Left cardiac atrium (tissue), 4 donors: ENCODE results near the gene LPP. TPM values are rescaled to one million over a fixed set of nuclear protein-coding genes. Genes with fewer than 3 reads are reported as not detected.

Experiments
- ATAC-seq, 2 donors: fragments of 200-7000 bp; cut with Tn5 transposase; one replicate each; pipeline ENCODE4 v1.9.1; 2020; ENCODE audit warnings: mild to moderate bottlenecking in 2 of 2, moderate library complexity in 2 of 2
- DNase-seq: peaks from one replicate; pipeline ENCODE4 v3.0.0-alpha.2; 2020
- intact Hi-C, 2 donors: fragments of 100-400 bp; cut with DNase I; formaldehyde crosslinking; loops; one replicate each; pipeline versions ENCODE4 v1.14.1 to v1.15.1; 2022 to 2023
- total RNA-seq, 2 donors: library from RNA; stranded (reverse); fragmentation: NEBNext Ultra II Directional; extraction: Animal tissue kit (Norgen Biotek cat#: 25700); gene quantifications; one replicate each; pipeline ENCODE4 v1.2.1, GENCODE V29; 2021
- donor health status: DM: no; HTN: yes; CAD: no.
- donor health status: DM: no; HTN: yes; CAD: no; lungs with severe emphysema.
- donor health status: DM: yes; HTN: yes; CAD: no.
- donor health status: Dilated cardiomyopathy.

Gene LPP
- total RNA-seq, 2 donors from 2014 or later = 152 to 181 TPM

- DNase-seq (no peak), ATAC-seq (no peak)
- intact Hi-C loops = no loop called here
These were observed 197.7 kb downstream of the LPP start for GRCh38 chr3:188351648-188352047.

GRCh38 chr3:188352196-188352927, 198.4 kb downstream of the LPP start:
- DNase-seq (no peak), ATAC-seq (peak in 1 of 2 donors; percentile 15)
- intact Hi-C loops = no loop called here

- ATAC-seq (no peak), DNase-seq (no peak)
- intact Hi-C loops = no loop called here
These were observed 199.5 kb downstream of the LPP start for GRCh38 chr3:188353426-188353825.

DNA sequence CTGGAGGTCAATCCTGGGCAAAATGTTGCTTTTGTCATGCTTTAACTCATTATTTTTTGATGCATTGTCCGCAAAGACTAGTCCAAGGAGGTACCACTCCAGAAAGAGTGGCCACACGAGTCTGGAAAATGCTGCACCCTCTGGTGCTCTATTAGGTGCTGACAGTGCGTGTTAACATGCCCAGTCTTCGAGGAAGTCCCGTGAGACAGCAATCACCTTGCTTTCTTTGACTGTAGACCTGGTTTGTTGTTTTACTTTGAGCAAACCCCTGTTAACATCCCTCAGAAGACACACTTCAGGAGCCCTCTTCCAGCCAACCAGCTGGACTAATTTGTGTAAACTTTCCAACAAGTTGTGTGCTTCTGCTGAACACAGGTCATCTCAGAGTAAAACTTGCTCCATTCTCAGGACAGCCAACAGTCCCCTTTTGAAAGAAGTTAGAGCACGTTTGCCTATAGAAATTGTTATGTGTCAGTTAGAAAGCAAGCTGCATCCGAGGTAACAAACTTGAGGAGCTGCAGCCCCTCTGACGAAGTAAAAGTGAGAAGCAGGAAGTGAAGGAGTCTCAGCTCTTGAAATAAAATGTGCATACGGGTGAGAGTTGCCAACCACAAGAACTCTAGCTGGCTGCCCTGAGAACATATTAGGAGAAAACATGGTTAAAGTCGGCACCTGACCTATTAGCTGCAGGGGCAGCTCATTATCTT, 205.0 kb downstream of the LPP start:
- intact Hi-C loops = no loop called here
- ATAC-seq = no peak
- DNase-seq = no peak

GRCh38 chr3:188360364-188360881, 206.5 kb downstream of the LPP start:
- intact Hi-C loops = no loop called here
- DNase-seq (no peak), ATAC-seq (no peak)

- no peak for ATAC-seq
- intact Hi-C loops = no loop called here
- DNase-seq = no peak
These were observed 207.9 kb downstream of the LPP start for GRCh38 chr3:188361888-188362287.

DNA sequence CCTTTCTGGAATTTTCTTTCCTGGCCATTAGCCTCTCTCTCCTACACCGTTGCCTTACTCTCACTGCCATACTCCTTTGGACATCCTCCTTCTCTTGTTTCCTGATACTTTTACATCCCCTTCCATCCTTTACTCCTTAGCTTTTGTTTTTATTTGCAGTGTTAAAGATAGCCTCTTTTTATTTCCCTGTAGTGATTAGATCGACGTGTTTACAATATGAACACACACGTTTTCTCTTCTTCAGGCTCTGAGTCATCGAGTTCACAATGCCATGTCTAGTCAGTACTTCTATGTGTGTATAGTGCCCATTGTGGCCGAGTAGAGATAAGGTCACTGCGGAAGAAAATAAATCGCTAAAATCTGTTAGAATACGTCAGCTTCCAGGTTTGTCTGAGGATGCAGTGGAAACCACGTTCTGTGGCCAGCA, 208.5 kb downstream of the LPP start:
- DNase-seq (no peak), ATAC-seq (peak in 1 of 2 donors; percentile 45)
- intact Hi-C loops = no loop called here

DNA sequence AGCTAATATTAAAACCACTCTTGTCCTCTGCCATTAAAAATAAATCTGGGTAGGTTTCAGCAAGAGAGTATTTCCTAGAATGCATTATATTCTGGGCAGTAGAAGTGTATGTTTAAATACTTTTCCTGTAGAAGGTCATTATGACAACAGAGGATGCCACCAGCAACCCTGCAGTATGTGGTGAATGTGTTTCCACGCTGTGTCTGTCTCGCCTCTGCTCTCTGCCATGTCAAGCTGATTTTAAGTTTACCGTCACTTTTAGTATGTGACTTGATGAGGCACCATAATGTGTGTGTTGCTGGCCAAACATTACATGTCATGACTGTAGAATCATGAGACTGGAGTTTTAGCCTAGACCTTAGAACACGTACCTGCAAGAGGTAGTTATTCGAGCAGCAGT, 211.2 kb downstream of the LPP start:
- intact Hi-C loops = no loop called here
- DNase-seq = no peak
- no peak for ATAC-seq

DNA sequence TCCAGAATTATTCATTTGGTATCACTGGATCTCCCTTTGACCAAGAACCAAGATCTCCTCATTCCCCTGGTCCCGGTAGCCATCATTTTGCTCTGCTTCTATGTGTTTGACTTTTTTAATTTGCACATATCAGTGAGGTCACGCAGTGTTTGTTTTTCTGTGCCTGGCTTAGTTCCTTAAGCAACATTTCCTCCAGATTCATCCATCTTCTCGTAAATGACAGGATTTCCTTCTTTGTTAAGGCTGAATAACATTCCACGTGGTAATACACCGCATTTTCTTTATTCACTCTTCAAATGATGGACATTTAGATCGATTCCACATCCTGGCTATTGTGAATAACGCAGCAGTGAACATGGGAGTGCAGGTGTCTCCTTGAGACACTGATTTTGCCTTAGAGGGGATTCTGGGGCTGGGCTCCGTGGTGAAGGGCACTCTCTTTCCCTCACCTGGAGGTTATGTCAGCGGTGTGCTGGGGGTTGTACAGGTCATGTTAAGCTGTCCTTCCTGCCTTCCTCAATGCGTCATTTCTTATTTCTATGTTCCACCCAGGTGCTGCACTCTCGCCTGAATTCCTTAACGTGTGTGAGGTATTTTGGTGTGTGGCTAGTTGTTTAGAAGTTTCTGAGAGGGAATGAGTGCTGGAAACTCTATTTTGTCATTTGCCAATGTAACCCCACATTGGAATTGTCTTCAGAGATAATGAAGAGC, 212.2 kb downstream of the LPP start:
- ATAC-seq (no peak), DNase-seq (no peak)
- intact Hi-C loops = no loop called here

DNA sequence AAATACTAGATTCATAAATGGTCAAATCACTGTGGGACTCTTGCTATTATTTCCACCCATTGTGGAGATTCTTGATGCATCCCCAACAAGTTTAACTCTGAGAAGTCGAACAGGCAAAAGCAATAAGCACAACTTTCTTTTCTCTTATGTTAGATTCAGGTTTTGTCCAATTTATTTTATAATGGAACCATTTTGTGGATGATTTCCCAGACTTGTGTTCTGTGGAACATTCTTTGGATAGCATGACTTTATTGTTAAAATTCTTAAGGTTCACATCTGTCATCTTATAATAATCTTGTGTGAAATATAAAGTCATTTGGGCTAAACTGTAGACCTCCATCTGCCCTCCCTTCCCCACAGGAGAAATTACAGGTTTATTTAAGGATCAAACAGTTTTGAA, 213.7 kb downstream of the LPP start:
- intact Hi-C loops = no loop called here
- ATAC-seq = no peak

DNA sequence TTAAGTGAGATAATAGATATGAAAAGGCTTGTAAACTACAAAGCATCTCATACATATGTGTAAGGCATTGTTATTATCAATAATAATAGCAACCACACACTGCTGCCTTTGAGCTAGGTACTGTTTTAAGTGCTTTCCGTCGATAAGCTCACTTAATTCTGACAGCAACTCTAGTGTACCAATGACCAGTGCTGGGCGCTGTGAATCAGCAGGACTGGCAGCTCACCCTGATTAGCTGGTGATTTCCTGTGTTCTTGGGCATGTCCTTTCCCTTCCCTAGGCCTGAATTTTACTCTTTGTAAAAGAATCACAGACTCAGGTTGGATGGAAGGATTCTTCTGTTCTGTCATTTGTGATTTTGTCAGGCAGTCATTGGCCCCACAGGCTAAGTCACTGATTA, 215.6 kb downstream of the LPP start:
- ATAC-seq (peak in 1 of 2 donors; percentile 30), DNase-seq (no peak)
- intact Hi-C loops = no loop called here

More for the DNA sequence above, 213.7 kb downstream of the LPP start:
- no peak for DNase-seq

- ATAC-seq (no peak), DNase-seq (no peak)
- intact Hi-C loops = no loop called here
These were observed 216.3 kb downstream of the LPP start for GRCh38 chr3:188370081-188370830.

DNA sequence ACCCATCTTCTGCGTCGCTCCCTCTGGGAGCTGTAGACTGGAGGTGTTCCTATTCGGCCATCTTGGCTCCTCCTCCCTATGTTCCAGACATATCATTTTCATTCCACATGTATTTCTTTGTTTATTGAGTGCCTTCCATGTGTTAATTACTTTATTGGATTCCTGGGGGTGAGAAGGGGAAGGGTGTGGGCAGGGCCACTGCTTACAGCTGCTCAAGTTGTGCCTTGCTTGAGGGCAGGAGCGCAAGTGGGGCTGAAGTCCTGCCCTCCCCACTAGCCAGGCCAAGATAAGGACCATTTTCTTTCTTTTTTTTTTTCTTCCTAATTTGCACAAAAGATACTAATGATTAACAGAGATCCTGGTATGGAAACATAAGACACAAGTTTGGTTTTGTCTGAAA, 224.8 kb downstream of the LPP start:
- intact Hi-C loops = no loop called here
- ATAC-seq (no peak), DNase-seq (no peak)

GRCh38 chr3:188380252-188380651, 226.3 kb downstream of the LPP start:
- intact Hi-C loops = no loop called here
- DNase-seq = no peak
- ATAC-seq = no peak

- DNase-seq (no peak), ATAC-seq (no peak)
- intact Hi-C loops = no loop called here
These were observed 226.8 kb downstream of the LPP start for GRCh38 chr3:188380722-188381121.

DNA sequence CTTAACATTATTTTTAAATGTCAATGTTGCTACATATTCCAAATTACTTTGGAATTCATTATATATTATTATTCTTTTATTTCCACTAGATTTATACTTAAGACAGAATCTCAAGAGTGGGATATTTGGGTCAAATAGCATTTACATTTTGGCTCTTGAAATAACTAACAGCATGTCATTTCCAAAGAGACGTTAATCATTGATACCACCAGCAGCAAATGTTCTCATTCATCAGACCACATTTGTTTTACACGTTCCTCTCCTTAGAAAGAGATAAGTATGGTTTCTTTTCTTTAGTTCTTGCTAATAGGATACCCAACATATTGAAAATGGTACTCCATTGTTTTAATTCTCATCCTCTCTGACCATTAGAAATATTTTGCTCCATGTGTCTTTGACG, 229.8 kb downstream of the LPP start:
- DNase-seq = no peak
- intact Hi-C loops = no loop called here
- ATAC-seq = no peak

GRCh38 chr3:188385295-188385694, 231.3 kb downstream of the LPP start:
- intact Hi-C loops = no loop called here
- no peak for DNase-seq
- peak in 1 of 2 donors; percentile 48 for ATAC-seq

GRCh38 chr3:188389711-188390342, 235.9 kb downstream of the LPP start:
- ATAC-seq (peak; percentile 76 to 80), DNase-seq (peak; percentile 36)
- intact Hi-C loops = no loop called here

GRCh38 chr3:188390343-188390718, 236.4 kb downstream of the LPP start:
- no peak for ATAC-seq
- intact Hi-C loops = no loop called here
- DNase-seq = no peak
